MV-4-11 (cell line): Measurements from ENCODE around the gene LMNB1.
"Not testable (repeated sequence)": the region's sequence is repeated elsewhere in the genome, so short reads cannot be mapped to it uniquely, and the experiment has no call there.

Experiments used
- DNase-seq: peaks from one replicate; lab custom pipeline; 2025; lab: John Stamatoyannopoulos, UW

The LMNB1 gene, protein sequence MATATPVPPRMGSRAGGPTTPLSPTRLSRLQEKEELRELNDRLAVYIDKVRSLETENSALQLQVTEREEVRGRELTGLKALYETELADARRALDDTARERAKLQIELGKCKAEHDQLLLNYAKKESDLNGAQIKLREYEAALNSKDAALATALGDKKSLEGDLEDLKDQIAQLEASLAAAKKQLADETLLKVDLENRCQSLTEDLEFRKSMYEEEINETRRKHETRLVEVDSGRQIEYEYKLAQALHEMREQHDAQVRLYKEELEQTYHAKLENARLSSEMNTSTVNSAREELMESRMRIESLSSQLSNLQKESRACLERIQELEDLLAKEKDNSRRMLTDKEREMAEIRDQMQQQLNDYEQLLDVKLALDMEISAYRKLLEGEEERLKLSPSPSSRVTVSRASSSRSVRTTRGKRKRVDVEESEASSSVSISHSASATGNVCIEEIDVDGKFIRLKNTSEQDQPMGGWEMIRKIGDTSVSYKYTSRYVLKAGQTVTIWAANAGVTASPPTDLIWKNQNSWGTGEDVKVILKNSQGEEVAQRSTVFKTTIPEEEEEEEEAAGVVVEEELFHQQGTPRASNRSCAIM

GRCh38 chr5:126776499-126777256, at the start of gene LMNB1:
Gene LMNB1 (plus strand): TSS chr5:126777136. CDS start chr5:126777509, 373 bp downstream.
- DNase-seq = peak; percentile 96

DNA sequence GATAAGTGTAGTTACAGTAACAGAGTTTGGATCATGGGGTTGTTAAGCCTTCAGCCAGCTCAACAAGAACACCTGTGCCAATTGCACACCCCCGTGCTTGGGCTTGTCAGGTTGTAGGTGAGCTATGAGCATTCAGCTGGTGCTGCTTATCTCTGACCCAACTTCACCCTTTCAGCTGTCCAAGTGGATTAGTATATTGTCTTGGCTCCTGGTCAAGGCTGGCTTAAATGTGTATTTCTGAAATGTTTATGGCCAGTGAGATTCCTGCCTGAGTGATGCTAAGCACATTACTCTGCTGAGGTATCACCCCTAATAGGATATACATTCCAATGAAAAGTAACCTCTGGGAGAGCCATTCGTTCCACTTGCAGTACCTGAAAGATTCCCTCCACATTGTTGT, 44.2 kb upstream of the LMNB1 start:
- no peak for DNase-seq

DNA sequence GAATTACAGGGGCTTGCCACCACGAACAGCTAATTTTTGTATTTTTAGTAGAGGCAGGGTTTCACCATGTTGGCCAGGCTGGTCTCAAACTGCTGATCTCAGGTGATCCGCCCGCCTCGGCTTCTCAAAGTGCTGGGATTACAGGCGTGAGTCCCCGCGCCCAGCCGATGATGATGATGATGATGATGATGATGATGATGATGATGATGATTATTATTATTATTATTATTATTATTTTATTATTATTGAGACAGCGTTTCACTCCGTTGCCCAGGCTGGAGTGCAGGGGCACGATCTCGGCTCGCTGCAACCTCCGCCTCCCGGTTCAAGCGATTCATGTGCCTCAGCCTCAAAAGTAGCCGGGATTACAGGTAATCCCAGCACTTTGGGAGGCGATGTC, 42.4 kb upstream of the LMNB1 start:
- DNase-seq = not testable (repeated sequence)

DNA sequence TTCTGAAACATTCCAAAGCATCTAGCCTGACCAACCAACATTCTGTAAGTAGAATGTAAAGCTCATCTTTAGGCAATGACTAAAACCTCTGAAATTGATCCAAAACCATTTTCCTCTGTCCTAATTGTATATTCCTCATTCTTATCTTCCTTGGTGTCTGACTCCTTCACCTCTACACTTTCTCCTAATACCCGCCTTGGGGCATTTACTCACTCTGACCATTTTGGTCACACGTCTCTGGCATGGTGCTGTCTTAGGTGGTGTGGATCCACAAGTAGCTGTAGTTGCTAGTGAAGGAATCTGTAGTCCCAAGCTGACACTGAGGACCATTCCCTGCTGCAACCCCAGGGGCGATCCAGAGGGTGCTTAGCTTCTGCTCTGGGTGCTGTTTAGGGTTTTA, 40.8 kb upstream of the LMNB1 start:
- DNase-seq = no peak

- DNase-seq = no peak
Observed at GRCh38 chr5:126741361-126741760, 35.6 kb upstream of the LMNB1 start.

DNA sequence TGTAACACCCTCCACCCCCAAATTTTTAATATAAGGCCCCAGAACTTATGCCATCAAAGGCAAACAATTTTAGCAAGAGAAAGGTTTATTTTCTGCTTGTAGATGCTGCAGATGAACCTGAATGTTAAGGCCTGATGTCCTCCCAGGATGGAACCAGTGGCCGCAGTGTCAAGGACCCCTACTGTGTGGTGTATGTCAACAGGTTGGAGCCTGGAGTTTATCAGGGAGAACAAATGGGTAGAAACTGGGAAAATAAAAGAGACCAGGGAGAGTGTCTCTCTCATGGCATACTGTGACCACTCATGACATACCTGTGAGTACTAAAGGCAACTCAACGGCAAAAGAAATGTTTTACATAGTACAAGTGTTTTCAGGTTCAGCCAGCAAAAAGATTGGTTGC, 34.5 kb upstream of the LMNB1 start:
- DNase-seq = no peak

DNA sequence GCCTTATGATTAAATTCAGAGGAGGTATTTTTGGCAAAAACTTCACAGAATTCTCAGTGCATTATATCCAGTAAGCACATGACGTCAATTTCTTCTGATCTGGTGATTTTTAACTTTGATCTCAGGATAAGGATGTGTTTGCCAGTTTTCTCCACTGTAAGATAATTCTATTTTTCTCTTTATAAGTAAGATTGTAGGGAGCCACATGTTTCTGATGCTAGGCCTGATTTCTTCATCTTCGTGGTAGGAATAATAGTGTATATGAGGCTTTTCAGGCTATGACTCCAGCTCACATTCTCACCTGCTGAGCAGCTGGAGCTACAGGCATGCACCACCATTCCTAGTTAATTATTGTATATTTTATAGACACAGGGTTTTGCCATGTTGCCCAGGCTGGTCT, 32.1 kb upstream of the LMNB1 start:
- DNase-seq = no peak

DNA sequence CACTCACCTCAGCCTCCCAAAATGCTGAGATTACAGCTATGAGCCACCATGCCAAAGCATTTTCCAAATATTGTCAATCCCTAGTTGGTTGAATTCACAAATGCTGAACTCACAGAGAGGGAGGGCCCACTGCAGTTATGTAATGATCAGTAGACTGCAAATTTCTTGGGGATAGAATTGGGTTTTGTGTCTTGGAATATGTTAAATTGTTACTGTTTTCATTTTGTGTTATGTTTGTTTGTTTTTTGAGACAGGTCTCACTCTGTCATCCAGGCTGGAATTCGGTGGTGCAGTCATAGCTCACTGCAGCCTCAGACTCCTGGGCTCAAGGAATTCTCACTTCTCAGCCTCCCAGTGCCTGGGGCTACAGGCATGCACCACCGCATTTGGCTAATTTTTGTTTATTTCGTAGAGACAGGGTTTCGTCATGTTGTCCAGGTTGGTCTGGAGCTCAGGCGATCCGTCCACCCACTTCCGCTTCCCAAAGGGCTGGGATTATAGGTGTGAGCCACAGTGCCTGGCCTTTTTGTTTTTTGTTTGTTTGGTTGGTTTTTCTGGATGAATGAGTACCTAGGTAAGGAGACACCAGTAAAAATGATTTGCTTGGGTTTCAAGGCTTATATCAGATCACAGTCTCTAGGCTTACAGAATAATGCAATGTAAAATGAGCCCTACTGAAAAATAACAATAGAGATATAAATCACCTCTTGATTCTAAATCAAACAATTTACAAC, 31.5 kb upstream of the LMNB1 start:
- DNase-seq = no peak

DNA sequence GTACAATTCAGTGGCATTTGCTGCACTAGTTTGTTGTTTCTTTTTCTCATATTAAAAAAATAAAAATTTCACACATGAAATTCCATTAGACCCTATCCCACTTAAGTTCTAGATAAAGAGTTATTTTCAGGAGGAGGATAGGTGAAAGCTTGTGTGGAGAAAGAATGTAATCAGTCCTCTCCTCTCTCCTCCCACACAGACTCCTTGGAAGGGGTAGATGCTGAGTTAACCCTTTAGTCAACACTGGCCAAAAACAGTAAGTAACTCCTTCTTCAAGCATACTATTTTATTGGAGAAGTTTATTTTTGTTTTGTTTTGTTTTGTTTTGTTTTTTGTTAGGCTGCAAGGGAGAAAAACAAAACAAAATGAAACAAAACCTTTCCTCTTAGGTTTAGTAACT, 30.6 kb upstream of the LMNB1 start:
- DNase-seq = no peak

DNA sequence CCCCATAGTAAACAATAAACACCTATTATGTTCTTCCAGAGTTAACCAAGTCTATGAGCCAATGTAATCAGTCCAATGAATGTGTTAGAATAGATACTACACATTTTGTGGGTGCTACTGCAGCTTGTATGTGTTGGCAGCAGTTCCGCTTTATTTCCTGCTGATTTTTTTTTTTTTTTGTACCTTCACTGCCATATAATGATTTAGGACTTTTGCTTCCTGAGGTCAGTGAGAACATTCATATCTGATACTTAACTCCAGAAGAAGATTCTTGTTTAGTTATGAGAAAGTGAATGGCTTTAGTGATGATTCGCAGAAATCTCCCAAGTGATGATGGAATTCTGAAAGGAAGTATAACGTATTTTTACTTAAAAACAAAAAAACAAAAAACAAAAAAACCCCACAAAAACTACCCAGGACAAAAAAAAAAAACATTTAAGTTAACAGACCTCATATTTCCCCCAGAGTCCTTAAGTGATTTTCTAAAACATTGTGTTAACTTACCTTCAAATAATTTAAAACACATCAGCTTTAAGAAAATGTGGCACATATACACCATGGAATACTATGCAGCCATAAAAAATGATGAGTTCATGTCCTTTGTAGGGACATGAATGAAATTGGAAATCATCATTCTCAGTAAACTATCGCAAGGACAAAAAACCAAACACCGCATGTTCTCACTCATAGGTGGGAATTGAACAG, 24.7 kb upstream of the LMNB1 start:
- DNase-seq = no peak

DNA sequence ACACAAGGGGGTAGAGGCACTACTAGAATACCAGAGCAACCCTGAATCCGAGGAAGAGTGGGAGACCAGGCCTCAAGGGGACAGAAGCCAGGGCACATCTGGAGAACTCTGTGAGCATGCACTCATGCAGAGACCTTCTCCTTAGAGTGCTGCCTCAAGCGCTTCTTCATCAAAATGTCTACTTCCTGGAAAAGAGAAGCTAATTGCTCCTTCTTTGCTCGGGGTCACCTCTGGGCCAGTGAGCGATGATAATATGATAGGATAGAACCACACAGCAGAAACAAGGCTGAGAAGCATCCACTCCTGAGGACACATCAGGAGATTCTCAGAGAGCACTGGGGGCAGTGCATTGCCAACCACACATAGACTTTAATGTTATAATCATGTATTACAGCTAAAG, 23.7 kb upstream of the LMNB1 start:
- DNase-seq = peak; percentile 51

DNA sequence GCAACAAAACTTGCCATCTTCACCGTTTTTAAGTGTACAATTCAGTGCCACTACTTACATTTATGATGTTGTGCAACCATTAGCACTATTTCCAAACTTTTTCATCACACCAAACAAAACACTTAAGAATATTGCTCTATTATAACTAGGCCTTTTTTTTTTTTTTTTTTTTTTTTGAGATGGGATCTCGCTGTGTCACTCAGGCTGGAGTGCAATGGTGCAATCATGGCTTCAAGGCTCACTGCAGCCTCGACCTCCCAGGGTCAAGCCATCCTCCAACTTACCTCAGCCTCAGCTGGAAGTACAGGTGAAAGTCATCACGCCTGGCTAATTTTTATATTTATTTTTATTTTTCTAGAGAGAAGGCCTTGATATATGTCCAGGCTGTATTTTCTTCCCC, 22.3 kb upstream of the LMNB1 start:
- DNase-seq = peak; percentile 21

DNA sequence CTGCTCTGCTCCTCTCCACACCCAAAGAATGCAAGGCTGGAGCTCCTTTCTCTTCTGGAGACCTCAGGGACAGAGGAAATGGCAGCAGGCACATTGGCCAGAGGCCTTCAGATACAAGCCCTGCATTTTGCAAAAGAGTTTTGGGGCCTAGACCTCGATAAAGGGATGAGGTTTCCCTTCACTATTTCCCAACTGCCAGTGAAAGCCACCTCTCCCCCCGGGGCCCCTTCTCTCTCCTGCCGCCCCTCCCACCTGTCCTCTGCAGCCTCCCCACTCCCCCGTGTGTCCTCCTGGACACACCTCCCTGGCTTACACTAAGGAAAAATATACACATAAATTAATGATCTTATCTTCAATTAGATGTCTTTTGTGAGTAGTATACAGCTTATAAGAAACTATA, 21.3 kb upstream of the LMNB1 start:
- no peak for DNase-seq

DNA sequence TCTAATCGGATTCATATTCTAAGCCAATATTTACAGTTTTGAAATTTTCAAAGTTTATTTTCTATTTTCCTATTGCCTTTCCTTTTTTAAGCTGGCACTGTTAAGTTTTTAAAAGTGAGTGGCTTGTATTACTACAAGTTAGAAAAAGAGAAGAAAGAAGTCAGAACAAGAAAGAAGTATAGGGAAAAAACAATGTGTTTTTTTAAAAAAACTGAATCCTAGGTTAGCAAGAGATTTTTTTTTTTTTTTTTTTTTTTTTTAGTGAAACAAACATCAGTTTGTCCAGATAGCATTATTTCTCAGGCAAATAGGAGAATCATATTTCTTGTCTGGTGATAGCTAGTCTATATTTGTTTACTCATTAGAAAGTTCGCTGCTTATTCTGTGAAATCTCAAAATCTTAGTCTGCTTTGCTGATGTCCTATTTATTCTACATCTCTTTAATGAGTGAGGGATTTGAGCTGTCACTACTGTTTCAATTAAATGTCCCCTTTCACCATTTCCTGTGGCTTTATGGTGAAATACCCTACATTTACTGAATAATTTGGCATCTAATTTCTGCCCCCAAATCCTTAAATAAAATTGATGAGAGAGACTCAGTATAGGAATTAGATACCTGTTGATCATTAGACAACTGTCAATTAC, 19.1 kb upstream of the LMNB1 start:
- DNase-seq = peak; percentile 62

DNA sequence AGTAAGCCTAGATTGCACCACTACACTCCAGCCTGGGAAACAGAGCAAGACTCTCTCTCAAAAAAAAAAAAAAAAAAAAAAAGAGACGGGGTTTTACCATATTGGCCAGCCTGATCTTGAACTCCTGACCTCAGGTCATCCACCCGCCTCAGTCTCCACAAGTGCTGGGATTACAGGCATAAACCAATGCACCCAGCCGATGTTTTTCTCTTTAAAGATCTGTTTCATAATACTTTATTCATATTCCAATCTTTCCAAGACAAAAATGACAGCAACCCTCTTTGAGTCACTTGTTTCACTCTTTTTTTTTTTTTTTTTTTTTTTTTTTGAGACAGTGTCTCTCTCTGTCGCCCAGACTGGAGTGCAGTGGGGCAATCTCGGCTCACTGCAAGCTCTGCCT, 13.6 kb upstream of the LMNB1 start:
- no peak for DNase-seq

DNA sequence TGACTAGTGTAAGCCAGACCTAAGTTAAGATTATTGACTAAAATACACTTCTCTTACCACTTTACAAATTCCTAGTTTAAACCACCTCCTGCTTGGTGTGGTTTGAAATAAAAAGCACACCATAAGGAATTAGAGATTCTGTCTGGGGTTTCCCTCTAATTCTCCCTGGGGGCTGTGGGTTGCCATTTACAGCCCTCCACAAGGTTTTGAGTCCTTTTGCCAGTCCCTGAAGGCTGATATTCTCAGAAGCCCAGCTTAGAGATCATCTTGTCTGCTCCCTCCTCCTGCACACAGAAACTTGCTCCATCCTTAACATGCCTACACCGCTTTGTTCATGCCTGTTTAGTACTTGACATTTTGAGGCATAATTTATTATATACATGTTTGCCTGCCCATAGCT, 7.2 kb upstream of the LMNB1 start:
- DNase-seq = no peak

DNA sequence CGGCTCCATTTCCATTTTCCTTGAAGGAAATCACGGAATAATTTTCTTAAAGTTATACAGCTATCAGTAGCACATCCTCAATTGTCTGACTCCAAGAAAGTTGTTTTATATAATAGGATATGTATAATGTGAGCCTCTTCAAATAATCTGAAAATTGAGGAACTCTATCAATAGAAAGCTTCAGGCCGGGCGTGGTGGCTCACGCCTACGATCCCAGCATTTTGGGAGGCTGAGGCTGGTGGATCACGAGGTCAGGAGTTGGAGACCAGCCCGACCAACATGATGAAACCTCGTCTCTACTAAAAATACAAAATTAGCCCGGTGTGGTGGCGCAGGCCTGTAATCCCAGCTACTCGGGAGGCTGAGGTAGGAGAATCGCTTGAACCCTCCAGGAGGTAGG, 3.4 kb upstream of the LMNB1 start:
- not testable (repeated sequence) for DNase-seq

DNA sequence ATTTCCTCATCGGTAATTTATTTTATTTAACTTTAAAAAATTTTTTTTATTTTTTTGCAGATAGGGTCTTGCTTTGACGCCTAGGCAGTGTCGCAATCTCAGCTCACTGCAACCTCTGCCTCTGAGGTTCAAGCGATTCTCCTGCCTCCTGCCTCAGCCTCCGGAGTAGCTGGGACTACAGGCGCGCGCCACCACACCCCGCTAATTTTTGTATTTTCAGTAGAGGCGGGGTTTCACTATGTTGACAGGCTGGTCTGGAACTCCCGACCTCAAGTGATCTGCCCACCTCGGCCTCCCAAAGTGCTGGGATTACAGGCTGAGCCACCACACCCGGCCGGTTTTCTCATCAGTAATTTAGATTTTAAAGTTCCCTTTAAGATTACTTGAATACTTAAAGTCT, 2.3 kb upstream of the LMNB1 start:
- not testable (repeated sequence) for DNase-seq

GRCh38 chr5:126777257-126777974, 480 bp downstream of the LMNB1 start:
- DNase-seq = peak; percentile 32

GRCh38 chr5:126777975-126778674, 1.2 kb downstream of the LMNB1 start:
- DNase-seq = peak; percentile 95
